GM23338 (cell line): ENCODE data around the gene ENTPD1. TPM values are rescaled to one million over a fixed set of nuclear protein-coding genes. Genes with fewer than 3 reads are reported as not detected.
A peak's percentile ranks its signal among the peaks of the same experiment; 100 is the strongest.

Experiments
- ATAC-seq: fragments of 200-7000 bp; cut with Tn5 transposase; 3 replicates; pipeline ENCODE4 v1.9.1; 2020
- DNase-seq: peaks from one replicate; pipeline ENCODE4 v3.0.0-alpha.2; 2015; ENCODE audit warnings: low spot score
- H2AFZ ChIP-seq: fragments of 200-600 bp; sonication (generic); 2 replicates; pipeline ENCODE4 v1.8.0; 2016; ENCODE audit warnings: antibody characterized with exemption, mild to moderate bottlenecking, moderate library complexity
- H3F3A ChIP-seq: fragments of 200-600 bp; sonication (generic); replicated peaks from 2 replicates; pipeline ENCODE4 v1.8.0; 2017; ENCODE audit warnings: antibody characterized with exemption, mixed run types, low read depth
- H3K27ac ChIP-seq: fragments of 200-600 bp; sonication (generic); 2 replicates; pipeline ENCODE4 v1.6.1; 2016; ENCODE audit warnings: low read depth
- H3K27me3 ChIP-seq: fragments of 200-600 bp; sonication (generic); 2 replicates; pipeline ENCODE4 v1.8.0; 2016; ENCODE audit warnings: mild to moderate bottlenecking, mixed run types, moderate library complexity; ENCODE audit not compliant: insufficient read depth
- H3K36me3 ChIP-seq: fragments of 200-600 bp; sonication (generic); 2 replicates; pipeline ENCODE4 v1.8.0; 2016; ENCODE audit warnings: mild to moderate bottlenecking; ENCODE audit not compliant: insufficient read depth
- H3K4me1 ChIP-seq: fragments of 200-600 bp; sonication (generic); 2 replicates; pipeline ENCODE4 v1.8.0; 2016; ENCODE audit warnings: mild to moderate bottlenecking, moderate library complexity; ENCODE audit not compliant: insufficient read depth
- H3K4me2 ChIP-seq: fragments of 200-600 bp; sonication (generic); 2 replicates; pipeline ENCODE4 v1.7.1; 2017; ENCODE audit warnings: mixed run types
- H3K4me3 ChIP-seq: fragments of 200-600 bp; sonication (generic); 2 replicates; pipeline ENCODE4 v1.6.1; 2016; ENCODE audit warnings: mixed run types
- H3K79me2 ChIP-seq: fragments of 200-600 bp; sonication (generic); replicated peaks from 2 replicates; pipeline ENCODE4 v1.8.0; 2017; ENCODE audit warnings: mild to moderate bottlenecking; ENCODE audit not compliant: insufficient read depth
- H3K9me2 ChIP-seq: fragments of 200-600 bp; sonication (generic); 2 replicates; pipeline ENCODE4 v1.8.0; 2017; ENCODE audit not compliant: insufficient read depth
- H4K20me1 ChIP-seq: fragments of 200-600 bp; sonication (generic); replicated peaks from 2 replicates; pipeline ENCODE4 v1.8.0; 2017; ENCODE audit warnings: mild to moderate bottlenecking; ENCODE audit not compliant: insufficient read depth
- H3K27ac Mint-ChIP-seq: 2 replicates; pipeline ENCODE4 v1.8.0; 2020; ENCODE audit warnings: inconsistent platforms, mild to moderate bottlenecking, moderate library complexity, mixed read lengths
- H3K27me3 Mint-ChIP-seq: 3 replicates; pipeline ENCODE4 v1.8.0; 2022; ENCODE audit warnings: low read depth, mild to moderate bottlenecking, moderate library complexity, mixed read lengths, inconsistent platforms; ENCODE audit not compliant: insufficient read depth, poor library complexity
- H3K36me3 Mint-ChIP-seq: 3 replicates; pipeline ENCODE4 v1.8.0; 2021; ENCODE audit warnings: low read depth, mild to moderate bottlenecking, inconsistent platforms, moderate library complexity, mixed read lengths
- H3K4me1 Mint-ChIP-seq: 3 replicates; pipeline ENCODE4 v1.8.0; 2020; ENCODE audit warnings: mild to moderate bottlenecking, inconsistent platforms, mixed read lengths
- H3K4me3 Mint-ChIP-seq: 3 replicates; pipeline ENCODE4 v1.8.0; 2021; ENCODE audit warnings: moderate library complexity, mild to moderate bottlenecking, inconsistent platforms, mixed read lengths
- H3K9me3 Mint-ChIP-seq: 3 replicates; pipeline ENCODE4 v1.8.0; 2020; ENCODE audit warnings: moderate library complexity, mild to moderate bottlenecking, inconsistent platforms, mixed read lengths
- CREB1 ChIP-seq: fragments of 250-450 bp; sonication (Bioruptor Pico); IDR thresholded peaks from 2 replicates; pipeline ENCODE4 v1.5.0; 2020; ENCODE audit warnings: low read depth, mild to moderate bottlenecking, moderate library complexity
- EZH2 ChIP-seq: fragments of 200-600 bp; sonication (generic); IDR thresholded peaks from one replicate; pipeline ENCODE4 v1.8.0; 2017; ENCODE audit warnings: antibody characterized with exemption, mild to moderate bottlenecking, low read depth; ENCODE audit not compliant: unreplicated experiment
- EZH2phosphoT487 ChIP-seq: fragments of 200-600 bp; sonication (generic); IDR thresholded peaks from one replicate; pipeline ENCODE4 v1.8.1; 2018; ENCODE audit warnings: antibody characterized with exemption; ENCODE audit not compliant: unreplicated experiment
- JUNB ChIP-seq: IDR thresholded peaks from one replicate; pipeline ENCODE4 v1.6.1; 2016; ENCODE audit warnings: antibody characterized with exemption; ENCODE audit not compliant: unreplicated experiment
- NANOG ChIP-seq: IDR thresholded peaks from 2 replicates; pipeline ENCODE4 v1.6.1; 2016; ENCODE audit warnings: antibody characterized with exemption, borderline replicate concordance
- POLR2AphosphoS5 ChIP-seq: IDR thresholded peaks from 2 replicates; pipeline ENCODE4 v1.6.1; 2016; ENCODE audit warnings: antibody characterized with exemption, low read depth
- STAT1 ChIP-seq: IDR thresholded peaks from one replicate; pipeline ENCODE4 v1.6.1; 2016; ENCODE audit warnings: antibody characterized with exemption; ENCODE audit not compliant: unreplicated experiment
- ZNF114 ChIP-seq: fragments of 250-450 bp; sonication (Bioruptor Pico); IDR thresholded peaks from 2 replicates; pipeline ENCODE4 v1.5.0; 2020; ENCODE audit warnings: mild to moderate bottlenecking, moderate library complexity
- ZNF331 ChIP-seq: fragments of 250-450 bp; sonication (Bioruptor Pico); IDR thresholded peaks from 2 replicates; pipeline ENCODE4 v1.5.0; 2020; ENCODE audit warnings: low read depth, mild to moderate bottlenecking, moderate library complexity
- polyA plus RNA-seq: library from polyadenylated mRNA; unstranded; fragments of >200 nt; fragmentation: Nextera tagmentation; extraction: Ambion mirVana; gene quantifications from 2 replicates; pipeline ENCODE4 v1.2.1, GENCODE V29; 2016
- total RNA-seq: library from RNA; depleted of rRNA; stranded (reverse); fragments of >200 nt; shearing (Covaris generic); gene quantifications from 2 replicates; pipeline ENCODE4 v1.2.3, GENCODE V29; 2014
- TF ChIP-seq, protein P1 (sequence below): IDR thresholded peaks from 2 replicates; pipeline ENCODE4 v1.6.1; 2016; ENCODE audit warnings: antibody characterized with exemption
- TF ChIP-seq, protein P2 (sequence below), 2 experiments: fragments of 200-600 bp in 1 of 2; sonication (generic) in 1 of 2; conservative IDR thresholded peaks; 2 replicates each; pipeline versions ENCODE4 v1.5.1 to v1.6.1; 2016 to 2017; ENCODE audit warnings: antibody characterized with exemption in 2 of 2, low read depth in 2 of 2, mild to moderate bottlenecking in 2 of 2, moderate library complexity in 1 of 2
- TF ChIP-seq, protein P3 (sequence below): fragments of 250-450 bp; sonication (Bioruptor Pico); IDR thresholded peaks from 2 replicates; pipeline ENCODE4 v1.5.0; 2020; ENCODE audit warnings: mild to moderate bottlenecking, moderate library complexity
- TF ChIP-seq, protein P4 (sequence below): IDR thresholded peaks from one replicate; pipeline ENCODE4 v1.6.1; 2018; ENCODE audit warnings: antibody characterized with exemption; ENCODE audit not compliant: unreplicated experiment

Gene ENTPD1
- total and polyA plus RNA-seq, 2 experiments from 2014 or later, result 2.3 to 3.6 TPM

DNA sequence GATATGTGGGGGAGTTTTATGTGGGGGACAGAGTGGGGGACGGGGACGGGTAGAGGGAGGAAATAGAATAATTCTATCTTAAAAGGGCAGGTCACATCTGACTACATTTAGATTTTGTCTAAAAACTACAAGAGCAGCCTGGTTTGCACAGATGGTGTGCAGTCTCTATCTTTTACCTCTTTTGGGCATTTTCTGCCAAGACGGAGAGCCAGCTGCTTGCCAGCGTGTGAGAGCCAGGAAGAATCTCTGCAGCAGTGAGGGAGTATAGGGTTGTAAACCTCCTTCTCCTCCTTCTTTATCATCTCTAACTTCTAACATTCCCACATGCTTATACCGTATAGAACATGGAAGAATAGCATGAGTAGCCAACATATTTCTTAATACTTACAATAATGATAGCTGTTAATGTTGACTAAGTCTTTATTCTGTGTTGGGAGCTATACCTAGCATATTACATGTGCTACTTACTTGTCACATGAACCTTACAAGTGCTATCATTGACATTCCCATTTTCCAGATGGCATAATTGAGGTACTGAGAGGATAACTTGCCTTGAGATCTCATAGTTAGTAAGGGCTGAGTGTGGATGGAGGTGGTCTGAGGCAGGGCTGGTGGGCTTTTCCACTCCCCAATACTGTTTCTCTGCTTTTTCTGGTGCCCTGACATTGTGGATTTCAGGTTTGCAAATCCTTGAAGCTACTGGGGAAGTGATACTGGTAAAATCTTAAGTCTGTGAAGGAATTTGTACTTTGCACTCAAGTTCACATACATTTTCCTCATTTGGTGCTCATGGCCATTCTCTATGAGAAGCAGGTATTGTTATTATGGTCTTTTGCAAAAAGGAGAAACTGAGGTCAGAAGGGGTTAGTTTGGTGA is 1.1 kb downstream of the ENTPD1 start:
- Histone ChIP-seq H3K27ac (no peak overlapping the region; the same call in 1 of the 2 replicates), H4K20me1 (no peaks in the 10 kb centered on the region), H3F3A (no peaks in the 10 kb centered on the region), H3K4me3 (peak overlapping the region; percentile 50), H3K4me1 (peaks cover 8% of the 10 kb centered on the region), H3K9me2 (no peaks in the 10 kb centered on the region), H3K36me3 (no peaks in the 10 kb centered on the region), H3K27me3 (no peaks in the 10 kb centered on the region), H2AFZ (peak overlapping the region; percentile 35; the same call in 1 of the 2 replicates), H3K79me2 (no peaks in the 10 kb centered on the region), H3K4me2 (peak overlapping the region; percentile 73)
- Mint-ChIP-seq H3K4me3 (peak overlapping the region; percentile 83), H3K27ac (no peak overlapping the region), H3K36me3 (no peaks in the 10 kb centered on the region), H3K9me3 (no peaks in the 10 kb centered on the region), H3K27me3 (peaks cover 1% of the 10 kb centered on the region), H3K4me1 (peaks cover 18% of the 10 kb centered on the region)
- no peak for ATAC-seq
- no peak for DNase-seq
- TF ChIP-seq ZNF114 (CRISPR knock-in tag), result no peak
- no peak for TF ChIP-seq STAT1
- no peak for TF ChIP-seq EZH2phosphoT487
- TF ChIP-seq CREB1 (CRISPR knock-in tag), result no peak
- TF ChIP-seq JUNB, result no peak
- TF ChIP-seq POLR2AphosphoS5, result no peak
- TF ChIP-seq, protein P1, sequence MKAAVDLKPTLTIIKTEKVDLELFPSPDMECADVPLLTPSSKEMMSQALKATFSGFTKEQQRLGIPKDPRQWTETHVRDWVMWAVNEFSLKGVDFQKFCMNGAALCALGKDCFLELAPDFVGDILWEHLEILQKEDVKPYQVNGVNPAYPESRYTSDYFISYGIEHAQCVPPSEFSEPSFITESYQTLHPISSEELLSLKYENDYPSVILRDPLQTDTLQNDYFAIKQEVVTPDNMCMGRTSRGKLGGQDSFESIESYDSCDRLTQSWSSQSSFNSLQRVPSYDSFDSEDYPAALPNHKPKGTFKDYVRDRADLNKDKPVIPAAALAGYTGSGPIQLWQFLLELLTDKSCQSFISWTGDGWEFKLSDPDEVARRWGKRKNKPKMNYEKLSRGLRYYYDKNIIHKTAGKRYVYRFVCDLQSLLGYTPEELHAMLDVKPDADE, result no peak
- TF ChIP-seq, protein P2, sequence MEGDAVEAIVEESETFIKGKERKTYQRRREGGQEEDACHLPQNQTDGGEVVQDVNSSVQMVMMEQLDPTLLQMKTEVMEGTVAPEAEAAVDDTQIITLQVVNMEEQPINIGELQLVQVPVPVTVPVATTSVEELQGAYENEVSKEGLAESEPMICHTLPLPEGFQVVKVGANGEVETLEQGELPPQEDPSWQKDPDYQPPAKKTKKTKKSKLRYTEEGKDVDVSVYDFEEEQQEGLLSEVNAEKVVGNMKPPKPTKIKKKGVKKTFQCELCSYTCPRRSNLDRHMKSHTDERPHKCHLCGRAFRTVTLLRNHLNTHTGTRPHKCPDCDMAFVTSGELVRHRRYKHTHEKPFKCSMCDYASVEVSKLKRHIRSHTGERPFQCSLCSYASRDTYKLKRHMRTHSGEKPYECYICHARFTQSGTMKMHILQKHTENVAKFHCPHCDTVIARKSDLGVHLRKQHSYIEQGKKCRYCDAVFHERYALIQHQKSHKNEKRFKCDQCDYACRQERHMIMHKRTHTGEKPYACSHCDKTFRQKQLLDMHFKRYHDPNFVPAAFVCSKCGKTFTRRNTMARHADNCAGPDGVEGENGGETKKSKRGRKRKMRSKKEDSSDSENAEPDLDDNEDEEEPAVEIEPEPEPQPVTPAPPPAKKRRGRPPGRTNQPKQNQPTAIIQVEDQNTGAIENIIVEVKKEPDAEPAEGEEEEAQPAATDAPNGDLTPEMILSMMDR (conservative IDR thresholded peaks at IDR 0.05; ENCODE audit: low read depth in 2 of 2), result no peak
- no peak for TF ChIP-seq NANOG
- no peak for TF ChIP-seq ZNF331
- TF ChIP-seq, protein P3, sequence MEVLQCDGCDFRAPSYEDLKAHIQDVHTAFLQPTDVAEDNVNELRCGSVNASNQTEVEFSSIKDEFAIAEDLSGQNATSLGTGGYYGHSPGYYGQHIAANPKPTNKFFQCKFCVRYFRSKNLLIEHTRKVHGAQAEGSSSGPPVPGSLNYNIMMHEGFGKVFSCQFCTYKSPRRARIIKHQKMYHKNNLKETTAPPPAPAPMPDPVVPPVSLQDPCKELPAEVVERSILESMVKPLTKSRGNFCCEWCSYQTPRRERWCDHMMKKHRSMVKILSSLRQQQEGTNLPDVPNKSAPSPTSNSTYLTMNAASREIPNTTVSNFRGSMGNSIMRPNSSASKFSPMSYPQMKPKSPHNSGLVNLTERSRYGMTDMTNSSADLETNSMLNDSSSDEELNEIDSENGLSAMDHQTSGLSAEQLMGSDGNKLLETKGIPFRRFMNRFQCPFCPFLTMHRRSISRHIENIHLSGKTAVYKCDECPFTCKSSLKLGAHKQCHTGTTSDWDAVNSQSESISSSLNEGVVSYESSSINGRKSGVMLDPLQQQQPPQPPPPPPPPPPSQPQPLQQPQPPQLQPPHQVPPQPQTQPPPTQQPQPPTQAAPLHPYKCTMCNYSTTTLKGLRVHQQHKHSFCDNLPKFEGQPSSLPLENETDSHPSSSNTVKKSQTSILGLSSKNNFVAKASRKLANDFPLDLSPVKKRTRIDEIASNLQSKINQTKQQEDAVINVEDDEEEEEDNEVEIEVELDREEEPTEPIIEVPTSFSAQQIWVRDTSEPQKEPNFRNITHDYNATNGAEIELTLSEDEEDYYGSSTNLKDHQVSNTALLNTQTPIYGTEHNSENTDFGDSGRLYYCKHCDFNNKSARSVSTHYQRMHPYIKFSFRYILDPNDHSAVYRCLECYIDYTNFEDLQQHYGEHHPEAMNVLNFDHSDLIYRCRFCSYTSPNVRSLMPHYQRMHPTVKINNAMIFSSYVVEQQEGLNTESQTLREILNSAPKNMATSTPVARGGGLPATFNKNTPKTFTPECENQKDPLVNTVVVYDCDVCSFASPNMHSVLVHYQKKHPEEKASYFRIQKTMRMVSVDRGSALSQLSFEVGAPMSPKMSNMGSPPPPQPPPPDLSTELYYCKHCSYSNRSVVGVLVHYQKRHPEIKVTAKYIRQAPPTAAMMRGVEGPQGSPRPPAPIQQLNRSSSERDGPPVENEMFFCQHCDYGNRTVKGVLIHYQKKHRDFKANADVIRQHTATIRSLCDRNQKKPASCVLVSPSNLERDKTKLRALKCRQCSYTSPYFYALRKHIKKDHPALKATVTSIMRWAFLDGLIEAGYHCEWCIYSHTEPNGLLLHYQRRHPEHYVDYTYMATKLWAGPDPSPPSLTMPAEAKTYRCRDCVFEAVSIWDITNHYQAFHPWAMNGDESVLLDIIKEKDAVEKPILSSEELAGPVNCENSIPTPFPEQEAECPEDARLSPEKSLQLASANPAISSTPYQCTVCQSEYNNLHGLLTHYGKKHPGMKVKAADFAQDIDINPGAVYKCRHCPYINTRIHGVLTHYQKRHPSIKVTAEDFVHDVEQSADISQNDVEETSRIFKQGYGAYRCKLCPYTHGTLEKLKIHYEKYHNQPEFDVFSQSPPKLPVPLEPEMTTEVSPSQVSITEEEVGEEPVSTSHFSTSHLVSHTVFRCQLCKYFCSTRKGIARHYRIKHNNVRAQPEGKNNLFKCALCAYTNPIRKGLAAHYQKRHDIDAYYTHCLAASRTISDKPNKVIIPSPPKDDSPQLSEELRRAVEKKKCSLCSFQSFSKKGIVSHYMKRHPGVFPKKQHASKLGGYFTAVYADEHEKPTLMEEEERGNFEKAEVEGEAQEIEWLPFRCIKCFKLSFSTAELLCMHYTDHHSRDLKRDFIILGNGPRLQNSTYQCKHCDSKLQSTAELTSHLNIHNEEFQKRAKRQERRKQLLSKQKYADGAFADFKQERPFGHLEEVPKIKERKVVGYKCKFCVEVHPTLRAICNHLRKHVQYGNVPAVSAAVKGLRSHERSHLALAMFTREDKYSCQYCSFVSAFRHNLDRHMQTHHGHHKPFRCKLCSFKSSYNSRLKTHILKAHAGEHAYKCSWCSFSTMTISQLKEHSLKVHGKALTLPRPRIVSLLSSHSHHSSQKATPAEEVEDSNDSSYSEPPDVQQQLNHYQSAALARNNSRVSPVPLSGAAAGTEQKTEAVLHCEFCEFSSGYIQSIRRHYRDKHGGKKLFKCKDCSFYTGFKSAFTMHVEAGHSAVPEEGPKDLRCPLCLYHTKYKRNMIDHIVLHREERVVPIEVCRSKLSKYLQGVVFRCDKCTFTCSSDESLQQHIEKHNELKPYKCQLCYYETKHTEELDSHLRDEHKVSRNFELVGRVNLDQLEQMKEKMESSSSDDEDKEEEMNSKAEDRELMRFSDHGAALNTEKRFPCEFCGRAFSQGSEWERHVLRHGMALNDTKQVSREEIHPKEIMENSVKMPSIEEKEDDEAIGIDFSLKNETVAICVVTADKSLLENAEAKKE, result no peak
- TF ChIP-seq EZH2, result no peak
- TF ChIP-seq, protein P4, sequence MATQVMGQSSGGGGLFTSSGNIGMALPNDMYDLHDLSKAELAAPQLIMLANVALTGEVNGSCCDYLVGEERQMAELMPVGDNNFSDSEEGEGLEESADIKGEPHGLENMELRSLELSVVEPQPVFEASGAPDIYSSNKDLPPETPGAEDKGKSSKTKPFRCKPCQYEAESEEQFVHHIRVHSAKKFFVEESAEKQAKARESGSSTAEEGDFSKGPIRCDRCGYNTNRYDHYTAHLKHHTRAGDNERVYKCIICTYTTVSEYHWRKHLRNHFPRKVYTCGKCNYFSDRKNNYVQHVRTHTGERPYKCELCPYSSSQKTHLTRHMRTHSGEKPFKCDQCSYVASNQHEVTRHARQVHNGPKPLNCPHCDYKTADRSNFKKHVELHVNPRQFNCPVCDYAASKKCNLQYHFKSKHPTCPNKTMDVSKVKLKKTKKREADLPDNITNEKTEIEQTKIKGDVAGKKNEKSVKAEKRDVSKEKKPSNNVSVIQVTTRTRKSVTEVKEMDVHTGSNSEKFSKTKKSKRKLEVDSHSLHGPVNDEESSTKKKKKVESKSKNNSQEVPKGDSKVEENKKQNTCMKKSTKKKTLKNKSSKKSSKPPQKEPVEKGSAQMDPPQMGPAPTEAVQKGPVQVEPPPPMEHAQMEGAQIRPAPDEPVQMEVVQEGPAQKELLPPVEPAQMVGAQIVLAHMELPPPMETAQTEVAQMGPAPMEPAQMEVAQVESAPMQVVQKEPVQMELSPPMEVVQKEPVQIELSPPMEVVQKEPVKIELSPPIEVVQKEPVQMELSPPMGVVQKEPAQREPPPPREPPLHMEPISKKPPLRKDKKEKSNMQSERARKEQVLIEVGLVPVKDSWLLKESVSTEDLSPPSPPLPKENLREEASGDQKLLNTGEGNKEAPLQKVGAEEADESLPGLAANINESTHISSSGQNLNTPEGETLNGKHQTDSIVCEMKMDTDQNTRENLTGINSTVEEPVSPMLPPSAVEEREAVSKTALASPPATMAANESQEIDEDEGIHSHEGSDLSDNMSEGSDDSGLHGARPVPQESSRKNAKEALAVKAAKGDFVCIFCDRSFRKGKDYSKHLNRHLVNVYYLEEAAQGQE, result no peak
